DMS53 treated with DMSO at 0.1 percent for 48 hours (cell line): Measurements from ENCODE around the gene LRP1.
"Not testable (repeated sequence)": the region's sequence is repeated elsewhere in the genome, so short reads cannot be mapped to it uniquely, and the experiment has no call there.

Experiments used
- DNase-seq: peaks from one replicate; lab custom pipeline; 2025; ENCODE audit not compliant: unreplicated experiment; lab: John Stamatoyannopoulos, UW

LRP1 gene

GRCh38 chr12:57110104-57111030 lies 17.9 kb upstream of the LRP1 start:
- no peak for DNase-seq

GRCh38 chr12:57111031-57111734 lies 17.1 kb upstream of the LRP1 start, which contains the start of gene STAT6:
STAT6 (minus strand) TSS chr12:57111362; CDS start chr12:57108278, 3,084 bp downstream.
- peak; percentile 52 for DNase-seq

GRCh38 chr12:57112492-57113294 lies 15.6 kb upstream of the LRP1 start:
- no peak for DNase-seq

GRCh38 chr12:57116580-57117281 lies 11.6 kb upstream of the LRP1 start:
- DNase-seq = no peak

- no peak for DNase-seq
These were observed 9.5 kb upstream of the LRP1 start for GRCh38 chr12:57118711-57119271.

- no peak for DNase-seq
These were observed 8.8 kb upstream of the LRP1 start for GRCh38 chr12:57119294-57120085.

GRCh38 chr12:57120718-57121117 lies 7.6 kb upstream of the LRP1 start:
- not testable (repeated sequence) for DNase-seq

- DNase-seq = no peak
These were observed 4.5 kb upstream of the LRP1 start for GRCh38 chr12:57123813-57124212.

GRCh38 chr12:57124261-57124877 lies 3.9 kb upstream of the LRP1 start:
- DNase-seq = peak; percentile 82

- DNase-seq = no peak
These were observed 2.2 kb upstream of the LRP1 start for GRCh38 chr12:57126061-57126460.

GRCh38 chr12:57126561-57126960 lies 1.7 kb upstream of the LRP1 start:
- DNase-seq = no peak

GRCh38 chr12:57127101-57127725 lies 1.1 kb upstream of the LRP1 start:
- DNase-seq = peak; percentile 84

GRCh38 chr12:57128519-57129247 lies 400 bp downstream of the LRP1 start:
- no peak for DNase-seq

- no peak for DNase-seq
These were observed 1.1 kb downstream of the LRP1 start for GRCh38 chr12:57129321-57129842.

GRCh38 chr12:57129889-57130288 lies 1.6 kb downstream of the LRP1 start:
- no peak for DNase-seq

GRCh38 chr12:57130941-57131340 lies 2.7 kb downstream of the LRP1 start:
- no peak for DNase-seq

GRCh38 chr12:57131896-57132744 lies 3.8 kb downstream of the LRP1 start:
- no peak for DNase-seq
